ENCODE results near the gene ADGB. TPM values are rescaled to one million over a fixed set of nuclear protein-coding genes. Genes with fewer than 3 reads are reported as not detected.

The ADGB gene
- total RNA-seq, 2 donors from 2014 or later, result not detected

- DNase-seq (no peak), ATAC-seq (no peak)
- H3K9me3 ChIP-seq, result no peaks in the 10 kb centered on the region
- no peak overlapping the region for H3K4me3 ChIP-seq
- H3K27ac ChIP-seq, result no peak overlapping the region
- H3K36me3 ChIP-seq (replicated peaks in 1 of 2; ENCODE audit: insufficient read depth in 1 of 2, low read depth in 2 of 2), result no peaks in the 10 kb centered on the region
- intact Hi-C loops (cut with DNase I), result no loop called here
- H3K27me3 ChIP-seq, result no peaks in the 10 kb centered on the region
- whole genome bisulfite sequencing, 2 donors, result 77 to 86% methylated on average over 3 of the region's 3 CpGs
- H3K4me1 ChIP-seq, result no peaks in the 10 kb centered on the region
- TF ChIP-seq POLR2A (IDR thresholded peaks at IDR 0.05) (no peak), CTCF (IDR thresholded peaks at IDR 0.05) (no peak)
These were observed 58.7 kb downstream of the ADGB start for GRCh38 chr6:146657432-146657831.

DNA sequence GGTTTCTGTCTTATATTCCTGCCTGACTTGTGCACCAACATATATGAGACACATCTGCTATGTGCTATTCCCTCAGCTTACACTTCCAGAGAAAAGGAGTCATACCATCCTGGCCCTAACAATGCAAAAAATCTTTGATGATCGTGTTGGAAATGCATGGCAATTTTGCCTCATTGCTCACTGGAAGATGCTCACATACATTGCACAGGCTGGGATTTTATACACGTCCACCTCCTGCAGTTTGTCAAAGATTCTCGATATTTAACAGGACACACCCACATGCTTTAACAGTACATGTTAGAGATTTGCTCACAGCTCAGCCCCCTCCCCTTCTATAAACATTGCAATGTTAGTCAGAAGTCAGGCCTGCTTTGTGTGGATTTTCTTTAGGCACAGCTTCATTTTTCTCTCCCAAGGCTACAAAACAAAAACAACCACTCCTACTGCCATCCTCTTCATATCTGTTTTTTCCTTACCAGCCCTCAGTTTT is 66.1 kb downstream of the ADGB start:
- DNase-seq, result no peak

DNA sequence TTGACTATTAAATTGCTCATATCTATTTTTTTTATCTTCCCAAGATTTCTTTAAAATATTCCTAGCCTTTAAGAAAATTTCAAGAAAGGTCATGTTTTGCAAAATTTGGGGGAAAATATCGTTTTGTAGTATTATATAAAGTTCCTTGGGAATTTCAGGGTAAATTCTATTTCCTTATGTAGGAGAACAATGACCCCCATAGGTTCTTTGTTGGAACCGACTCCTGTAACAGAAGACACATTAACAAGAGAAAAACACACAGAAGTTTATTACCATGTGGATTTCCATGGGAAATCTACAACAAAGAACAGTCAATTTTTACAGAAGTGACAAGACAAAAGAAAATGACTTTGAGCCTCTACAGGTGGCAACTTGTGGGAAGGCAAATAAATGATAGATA is 68.1 kb downstream of the ADGB start:
- TF ChIP-seq POLR2A (IDR thresholded peaks at IDR 0.05) (no peak), CTCF (IDR thresholded peaks at IDR 0.05) (no peak)
- ATAC-seq (no peak), DNase-seq (no peak)
- Histone ChIP-seq H3K27ac (no peak overlapping the region), H3K36me3 (replicated peaks in 1 of 2; ENCODE audit: insufficient read depth in 1 of 2, low read depth in 2 of 2) (no peaks in the 10 kb centered on the region), H3K4me1 (no peaks in the 10 kb centered on the region), H3K9me3 (no peaks in the 10 kb centered on the region), H3K27me3 (no peaks in the 10 kb centered on the region), H3K4me3 (no peak overlapping the region)
- intact Hi-C loops (cut with DNase I), result no loop called here
- WGBS, 2 donors, result 28 to 34% methylated on average over 2 of the region's 2 CpGs

More for the DNA sequence above, 66.1 kb downstream of the ADGB start:
- intact Hi-C loops (cut with DNase I), result no loop called here
- no peak for TF ChIP-seq CTCF (IDR thresholded peaks at IDR 0.05)
- no peak for TF ChIP-seq POLR2A (IDR thresholded peaks at IDR 0.05)
- Histone ChIP-seq H3K9me3 (no peaks in the 10 kb centered on the region), H3K27ac (no peak overlapping the region), H3K4me1 (no peaks in the 10 kb centered on the region), H3K4me3 (no peak overlapping the region), H3K36me3 (replicated peaks in 1 of 2; ENCODE audit: insufficient read depth in 1 of 2, low read depth in 2 of 2) (no peaks in the 10 kb centered on the region), H3K27me3 (no peaks in the 10 kb centered on the region)
- ATAC-seq, result no peak
- 31 to 45% methylated on average over 3 of the region's 3 CpGs for WGBS, 2 donors

GRCh38 chr6:146670161-146670560 is 71.4 kb downstream of the ADGB start:
- intact Hi-C loops (cut with DNase I), result no loop called here
- ATAC-seq, result no peak
- Histone ChIP-seq H3K9me3 (no peaks in the 10 kb centered on the region), H3K36me3 (replicated peaks in 1 of 2; ENCODE audit: insufficient read depth in 1 of 2, low read depth in 2 of 2) (no peaks in the 10 kb centered on the region), H3K27me3 (no peaks in the 10 kb centered on the region), H3K4me3 (no peak overlapping the region), H3K27ac (no peak overlapping the region), H3K4me1 (no peaks in the 10 kb centered on the region)
- no peak for TF ChIP-seq POLR2A (IDR thresholded peaks at IDR 0.05)
- TF ChIP-seq CTCF (IDR thresholded peaks at IDR 0.05), result no peak
- WGBS, 2 donors, result 49 to 52% methylated on average over 4 of the region's 4 CpGs
- no peak for DNase-seq

DNA sequence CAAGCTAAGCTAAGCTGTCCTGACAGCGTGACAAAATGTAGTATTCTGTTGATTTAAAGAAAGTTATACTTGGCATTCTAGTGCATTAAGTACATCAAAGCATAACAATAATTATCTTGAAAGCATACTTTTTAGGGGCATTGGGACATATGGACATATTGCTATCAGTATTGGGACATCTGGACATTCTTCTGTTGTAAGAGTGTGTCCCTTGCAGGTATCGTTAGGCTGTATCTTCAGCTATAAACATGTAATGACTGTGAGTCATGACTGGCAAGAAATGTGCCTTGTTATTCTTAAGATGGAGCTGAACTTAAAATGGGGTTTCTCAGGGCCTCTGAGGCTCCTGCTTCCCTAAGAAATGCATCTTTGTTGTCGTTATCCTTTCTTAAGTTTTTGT is 74.3 kb downstream of the ADGB start:
- no peaks in the 10 kb centered on the region for H3K27me3 ChIP-seq
- 69 to 70% methylated on average over 3 of the region's 3 CpGs for WGBS, 2 donors
- no peaks in the 10 kb centered on the region for H3K4me1 ChIP-seq
- H3K27ac ChIP-seq, result no peak overlapping the region
- TF ChIP-seq POLR2A (IDR thresholded peaks at IDR 0.05) (no peak), CTCF (IDR thresholded peaks at IDR 0.05) (no peak)
- no peak overlapping the region for H3K4me3 ChIP-seq
- ATAC-seq, result no peak
- no peaks in the 10 kb centered on the region for H3K36me3 ChIP-seq (replicated peaks in 1 of 2; ENCODE audit: insufficient read depth in 1 of 2, low read depth in 2 of 2)
- intact Hi-C loops (cut with DNase I), result no loop called here
- H3K9me3 ChIP-seq, result no peaks in the 10 kb centered on the region
- no peak for DNase-seq

Data from body of pancreas (tissue), 4 donors.